ENCODE results near the gene MFSD11. TPM values are rescaled to one million over a fixed set of nuclear protein-coding genes. Genes with fewer than 3 reads are reported as not detected.
"Not testable (repeated sequence)": the region's sequence is repeated elsewhere in the genome, so short reads cannot be mapped to it uniquely, and the experiment has no call there.

The MFSD11 gene
- polyA plus RNA-seq, 2 of the 4 experiments (the other 2 are of a cell fraction), result 17.5 to 26.0 TPM

DNA sequence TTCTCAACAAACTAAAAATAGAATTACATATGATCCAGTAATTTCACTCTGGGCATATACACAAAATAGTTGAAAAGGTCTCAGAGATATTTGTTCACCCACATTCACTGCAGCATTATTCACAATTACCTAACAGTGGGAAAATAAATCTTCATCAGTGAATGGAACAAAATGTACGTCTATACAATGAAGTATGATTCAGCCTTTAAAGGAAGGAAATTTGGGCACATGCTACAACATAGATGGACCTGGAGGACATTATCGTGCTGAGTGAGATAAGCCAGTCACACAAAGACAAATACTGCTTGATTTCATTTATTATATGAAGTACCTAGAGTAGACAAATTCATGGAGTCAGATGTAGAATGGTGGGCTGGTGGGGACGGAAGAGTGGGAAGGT, 47.0 kb downstream of the MFSD11 start:
- CTCF ChIA-PET, result interaction anchor here (1.5 to 2.0 kb wide), 3 partner anchors 32 to 303 kb away, joined by 3 to 6 read pairs (median 4); no protein-coding TSS in a partner anchor
- ATAC-seq, result no peak
- Histone ChIP-seq H3K27ac (no peak overlapping the region), H3K4me1 (no peaks in the 10 kb centered on the region), H3K4me2 (no peak overlapping the region), H3K4me3 (no peak overlapping the region), H3K9me3 (no peaks in the 10 kb centered on the region)
- POLR2A ChIA-PET, result no interaction called here
- DNase-seq (ENCODE audit: low read depth in 1 of 2, low spot score in 1 of 2), result no peak
- WGBS (ENCODE audit: missing lambda C conversion rate), result 87% methylated on average over 3 of the region's 3 CpGs
- no peak for FAIRE-seq
- TF ChIP-seq FOSB (CRISPR knock-in tag; IDR thresholded peaks at IDR 0.05) (no peak), MAX (IDR thresholded peaks at IDR 0.05) (no peak), MYC (IDR thresholded peaks at IDR 0.05; ENCODE audit: borderline replicate concordance, low read length) (no peak), CBX8 (IDR thresholded peaks at IDR 0.05) (no peak), EP300 (IDR thresholded peaks at IDR 0.05) (no peak)

DNA sequence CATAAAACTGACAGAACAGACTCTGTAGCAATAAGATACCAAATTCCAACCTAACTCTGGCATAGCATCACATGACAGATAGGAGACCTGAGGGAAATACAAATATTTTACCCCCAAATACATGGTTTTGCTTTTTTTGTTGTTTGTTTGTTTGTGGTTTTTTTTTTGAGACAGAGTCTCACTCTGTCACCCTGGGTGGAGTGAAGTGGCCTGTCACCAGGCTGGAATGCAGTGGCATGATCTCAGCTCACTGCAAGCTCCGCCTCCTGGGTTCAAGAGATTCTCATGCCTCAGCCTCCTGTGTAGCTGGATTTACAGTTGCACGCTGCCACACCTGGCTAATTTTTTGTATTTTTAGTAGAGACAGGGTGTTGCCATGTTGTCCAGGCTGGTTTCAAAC, 49.9 kb downstream of the MFSD11 start:
- DNase-seq (ENCODE audit: low read depth in 1 of 2, low spot score in 1 of 2); H3K4me2 ChIP-seq; FAIRE-seq; POLR2A ChIA-PET; H3K27ac ChIP-seq; H3K9me3 ChIP-seq; H3K4me3 ChIP-seq; ATAC-seq: not testable (repeated sequence)
- WGBS (ENCODE audit: missing lambda C conversion rate), result 86% methylated on average over 2 of the region's 2 CpGs
- peaks cover 16% of the 10 kb centered on the region; the same call in 2 of the 3 replicates for H3K4me1 ChIP-seq
- CTCF ChIA-PET, result interaction anchor here (1.1 to 2.4 kb wide), 3 partner anchors 29 to 279 kb away, joined by 3 to 14 read pairs (median 3); no protein-coding TSS in a partner anchor

- ATAC-seq, result no peak
- ChIA-PET CTCF (interaction anchor here (1.0 to 2.4 kb wide), 5 partner anchors 12 to 277 kb away, joined by 3 to 14 read pairs (median 3); partner anchors contain the start of gene MGAT5B), POLR2A (no interaction called here)
- no peak for FAIRE-seq
- Histone ChIP-seq H3K9me3 (no peaks in the 10 kb centered on the region), H3K4me3 (no peak overlapping the region), H3K4me2 (no peak overlapping the region), H3K4me1 (peaks cover 16% of the 10 kb centered on the region; the same call in 2 of the 3 replicates), H3K27ac (no peak overlapping the region)
- 88% methylated on average over 8 of the region's 8 CpGs for WGBS (ENCODE audit: missing lambda C conversion rate)
- TF ChIP-seq, protein P1, sequence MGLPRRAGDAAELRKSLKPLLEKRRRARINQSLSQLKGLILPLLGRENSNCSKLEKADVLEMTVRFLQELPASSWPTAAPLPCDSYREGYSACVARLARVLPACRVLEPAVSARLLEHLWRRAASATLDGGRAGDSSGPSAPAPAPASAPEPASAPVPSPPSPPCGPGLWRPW (IDR thresholded peaks at IDR 0.05), result no peak
- TF ChIP-seq, protein P2, sequence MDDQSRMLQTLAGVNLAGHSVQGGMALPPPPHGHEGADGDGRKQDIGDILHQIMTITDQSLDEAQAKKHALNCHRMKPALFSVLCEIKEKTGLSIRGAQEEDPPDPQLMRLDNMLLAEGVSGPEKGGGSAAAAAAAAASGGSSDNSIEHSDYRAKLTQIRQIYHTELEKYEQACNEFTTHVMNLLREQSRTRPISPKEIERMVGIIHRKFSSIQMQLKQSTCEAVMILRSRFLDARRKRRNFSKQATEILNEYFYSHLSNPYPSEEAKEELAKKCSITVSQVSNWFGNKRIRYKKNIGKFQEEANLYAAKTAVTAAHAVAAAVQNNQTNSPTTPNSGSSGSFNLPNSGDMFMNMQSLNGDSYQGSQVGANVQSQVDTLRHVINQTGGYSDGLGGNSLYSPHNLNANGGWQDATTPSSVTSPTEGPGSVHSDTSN (IDR thresholded peaks at IDR 0.05), result no peak
- TF ChIP-seq JUNB (IDR thresholded peaks at IDR 0.05) (no peak), NFE2L2 (conservative IDR thresholded peaks at IDR 0.05; ENCODE audit: low read length) (no peak), NPAS2 (CRISPR knock-in tag; IDR thresholded peaks at IDR 0.05; ENCODE audit: borderline replicate concordance) (no peak), KDM5A (IDR thresholded peaks at IDR 0.05) (no peak), MAFK (IDR thresholded peaks at IDR 0.05; ENCODE audit: partially characterized antibody) (no peak), CBX8 (IDR thresholded peaks at IDR 0.05) (no peak), MYC (IDR thresholded peaks at IDR 0.05; ENCODE audit: borderline replicate concordance, low read length) (no peak), KDM1A (IDR thresholded peaks at IDR 0.05; ENCODE audit: low read depth) (no peak), FOSB (CRISPR knock-in tag; IDR thresholded peaks at IDR 0.05) (no peak), RAD21 (conservative IDR thresholded peaks at IDR 0.05 in 1 of 2, IDR thresholded peaks at IDR 0.05 in 1 of 2) (no peak), EHF (CRISPR knock-in tag; IDR thresholded peaks at IDR 0.05) (no peak), EHMT2 (IDR thresholded peaks at IDR 0.05; ENCODE audit: low read depth) (no peak), JUN (IDR thresholded peaks at IDR 0.05) (no peak), GATA3 (IDR thresholded peaks at IDR 0.05; ENCODE audit: borderline replicate concordance) (no peak)
- TF ChIP-seq, protein P3, sequence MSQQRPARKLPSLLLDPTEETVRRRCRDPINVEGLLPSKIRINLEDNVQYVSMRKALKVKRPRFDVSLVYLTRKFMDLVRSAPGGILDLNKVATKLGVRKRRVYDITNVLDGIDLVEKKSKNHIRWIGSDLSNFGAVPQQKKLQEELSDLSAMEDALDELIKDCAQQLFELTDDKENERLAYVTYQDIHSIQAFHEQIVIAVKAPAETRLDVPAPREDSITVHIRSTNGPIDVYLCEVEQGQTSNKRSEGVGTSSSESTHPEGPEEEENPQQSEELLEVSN (IDR thresholded peaks at IDR 0.05; ENCODE audit: borderline replicate concordance, low read depth), result no peak
- no peak for DNase-seq (ENCODE audit: low read depth in 1 of 2, low spot score in 1 of 2)
Observed at GRCh38 chr17:76789235-76789788, 51.4 kb downstream of the MFSD11 start.
